Smooth muscle cell (in vitro differentiated cells): ENCODE measurements around the gene SIX5. TPM values are rescaled to one million over a fixed set of nuclear protein-coding genes. Genes with fewer than 3 reads are reported as not detected.

ENCODE experiments used
- DNase-seq: peaks from one replicate; lab custom pipeline; 2025; ENCODE audit not compliant: unreplicated experiment; lab: John Stamatoyannopoulos, UW
- H2AFZ ChIP-seq: fragments of 200-600 bp; sonication (generic); 2 replicates; pipeline ENCODE4 v1.6.0; 2016; ENCODE audit warnings: antibody characterized with exemption, low read depth, mild to moderate bottlenecking
- H3F3A ChIP-seq: fragments of 200-600 bp; sonication (generic); 2 replicates; pipeline ENCODE4 v1.6.0; 2017; ENCODE audit warnings: antibody characterized with exemption, low read depth
- H3K27ac ChIP-seq: fragments of 200-600 bp; sonication (generic); 2 replicates; pipeline ENCODE4 v1.5.1; 2016; ENCODE audit warnings: low read depth, mild to moderate bottlenecking
- H3K27me3 ChIP-seq: fragments of 200-600 bp; sonication (generic); 2 replicates; pipeline ENCODE4 v1.6.1; 2016; ENCODE audit warnings: low read depth, mild to moderate bottlenecking
- H3K36me3 ChIP-seq: fragments of 200-600 bp; sonication (generic); 2 replicates; pipeline ENCODE4 v1.5.1; 2016; ENCODE audit warnings: low read depth
- H3K4me1 ChIP-seq: fragments of 200-600 bp; sonication (generic); 2 replicates; pipeline ENCODE4 v1.5.1; 2016; ENCODE audit warnings: low read depth
- H3K4me2 ChIP-seq: fragments of 200-600 bp; sonication (generic); 2 replicates; pipeline ENCODE4 v1.6.0; 2016; ENCODE audit warnings: mild to moderate bottlenecking
- H3K4me3 ChIP-seq: fragments of 200-600 bp; sonication (generic); 2 replicates; pipeline ENCODE4 v1.5.1; 2016; ENCODE audit warnings: mild to moderate bottlenecking
- H3K79me2 ChIP-seq: fragments of 200-600 bp; sonication (generic); 2 replicates; pipeline ENCODE4 v1.6.0; 2016; ENCODE audit warnings: low read depth, mild to moderate bottlenecking
- H3K9ac ChIP-seq: fragments of 200-600 bp; sonication (generic); 2 replicates; pipeline ENCODE4 v1.6.0; 2016; ENCODE audit warnings: low read depth
- H3K9me3 ChIP-seq: fragments of 200-600 bp; sonication (generic); replicated peaks from 2 replicates; pipeline ENCODE4 v1.5.1; 2016; ENCODE audit warnings: low read depth
- H4K20me1 ChIP-seq: fragments of 200-600 bp; sonication (generic); 2 replicates; pipeline ENCODE4 v1.6.0; 2016; ENCODE audit warnings: low read depth
- WGBS: methylation state at CpG from one replicate; pipeline ENCODE4 v1.1.7; 2016; ENCODE audit warnings: low lambda C conversion rate; 5-methylcytosine and 5-hydroxymethylcytosine counted together
- polyA plus RNA-seq: library from polyadenylated mRNA; unstranded; fragments of >200 nt; fragmentation: Nextera tagmentation; extraction: Ambion mirVana; gene quantifications from 2 replicates; pipeline ENCODE4 v1.2.1, GENCODE V29; 2016
- total RNA-seq: library from RNA; depleted of rRNA; stranded (reverse); fragments of >200 nt; gene quantifications from 2 replicates; pipeline ENCODE4 v1.2.3, GENCODE V29; 2014
- TF ChIP-seq, protein P1 (sequence below): fragments of 200-600 bp; sonication (generic); IDR thresholded peaks from 2 replicates; pipeline ENCODE4 v1.5.1; 2017; ENCODE audit warnings: borderline replicate concordance, mild to moderate bottlenecking, antibody characterized with exemption; ENCODE audit not compliant: insufficient read depth, poor library complexity, severe bottlenecking

Gene SIX5
- total and polyA plus RNA-seq, 2 experiments from 2014 or later: 10.2 to 16.0 TPM

DNA sequence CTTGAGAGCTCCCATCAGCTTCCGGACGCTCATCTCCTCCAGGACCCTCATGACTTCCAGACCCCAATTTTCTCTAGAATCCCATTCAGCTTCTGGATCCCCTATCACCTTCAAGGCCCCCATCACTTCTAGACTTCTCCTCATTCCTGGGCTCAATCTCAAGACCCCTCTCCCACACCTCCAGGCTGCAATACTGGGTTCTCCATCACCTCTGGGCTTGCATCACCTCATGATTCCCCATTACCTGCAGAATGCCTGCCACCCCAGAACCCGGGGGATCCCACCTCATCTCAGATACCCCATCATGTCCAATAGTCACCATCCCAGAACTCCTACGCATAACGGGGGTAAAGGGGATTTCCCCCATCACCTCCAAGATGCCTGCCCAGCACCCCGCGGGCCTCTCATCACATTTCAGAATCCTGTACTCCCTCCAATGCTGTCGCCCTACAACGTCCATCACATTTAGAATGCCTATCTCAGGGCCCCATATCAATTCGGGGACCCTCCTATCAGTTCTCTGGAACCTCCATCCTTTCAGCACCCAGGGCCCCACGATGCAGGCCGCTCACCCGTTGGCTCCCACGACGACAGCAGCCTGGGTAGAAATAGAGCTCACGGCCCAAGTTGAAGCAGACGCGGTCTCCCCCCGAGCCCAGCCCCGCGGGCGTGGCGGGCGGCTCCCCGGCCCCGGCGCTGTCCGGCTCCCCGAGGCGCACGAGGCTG is 22.9 kb upstream of the SIX5 start:
- no peak overlapping the region for H2AFZ ChIP-seq
- H3K9me3 ChIP-seq: no peaks in the 10 kb centered on the region
- peak overlapping the region; percentile 75 for H3K9ac ChIP-seq
- TF ChIP-seq, protein P1, sequence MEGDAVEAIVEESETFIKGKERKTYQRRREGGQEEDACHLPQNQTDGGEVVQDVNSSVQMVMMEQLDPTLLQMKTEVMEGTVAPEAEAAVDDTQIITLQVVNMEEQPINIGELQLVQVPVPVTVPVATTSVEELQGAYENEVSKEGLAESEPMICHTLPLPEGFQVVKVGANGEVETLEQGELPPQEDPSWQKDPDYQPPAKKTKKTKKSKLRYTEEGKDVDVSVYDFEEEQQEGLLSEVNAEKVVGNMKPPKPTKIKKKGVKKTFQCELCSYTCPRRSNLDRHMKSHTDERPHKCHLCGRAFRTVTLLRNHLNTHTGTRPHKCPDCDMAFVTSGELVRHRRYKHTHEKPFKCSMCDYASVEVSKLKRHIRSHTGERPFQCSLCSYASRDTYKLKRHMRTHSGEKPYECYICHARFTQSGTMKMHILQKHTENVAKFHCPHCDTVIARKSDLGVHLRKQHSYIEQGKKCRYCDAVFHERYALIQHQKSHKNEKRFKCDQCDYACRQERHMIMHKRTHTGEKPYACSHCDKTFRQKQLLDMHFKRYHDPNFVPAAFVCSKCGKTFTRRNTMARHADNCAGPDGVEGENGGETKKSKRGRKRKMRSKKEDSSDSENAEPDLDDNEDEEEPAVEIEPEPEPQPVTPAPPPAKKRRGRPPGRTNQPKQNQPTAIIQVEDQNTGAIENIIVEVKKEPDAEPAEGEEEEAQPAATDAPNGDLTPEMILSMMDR: no peak
- peaks cover 5% of the 10 kb centered on the region for H3K4me1 ChIP-seq
- whole genome bisulfite sequencing: 14% methylated on average over 20 of the region's 31 CpGs
- peak overlapping the region; percentile 100 for H3K4me2 ChIP-seq
- peak overlapping the region; percentile 78 for H3K4me3 ChIP-seq
- peaks cover 52% of the 10 kb centered on the region for H3K79me2 ChIP-seq
- H3K36me3 ChIP-seq: no peaks in the 10 kb centered on the region
- DNase-seq: no peak
- no peak overlapping the region for H3K27ac ChIP-seq
- H3F3A ChIP-seq: no peaks in the 10 kb centered on the region
- H4K20me1 ChIP-seq: peaks cover 30% of the 10 kb centered on the region
- H3K27me3 ChIP-seq: no peaks in the 10 kb centered on the region

DNA sequence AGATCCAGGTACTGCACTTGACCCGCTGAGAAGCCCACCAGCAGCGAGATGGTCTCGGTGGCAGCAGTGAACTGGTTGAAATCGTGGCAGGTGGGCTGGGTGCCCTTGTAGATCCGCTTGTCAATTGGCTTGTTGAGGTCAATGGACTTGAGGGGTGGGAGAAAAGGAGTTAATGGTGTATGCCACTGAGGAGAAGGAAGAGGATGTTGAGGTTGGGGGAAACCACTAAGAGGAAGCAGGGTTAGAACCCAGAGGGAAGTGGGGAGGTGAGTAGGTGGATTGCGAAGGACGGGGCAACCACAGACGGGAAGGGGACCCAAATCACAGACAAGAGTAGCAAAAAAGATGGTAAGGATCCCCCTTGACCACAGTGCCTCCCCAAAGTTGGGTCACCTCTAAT is 21.9 kb upstream of the SIX5 start:
- Histone ChIP-seq H3K4me1 (peaks cover 5% of the 10 kb centered on the region), H3K4me3 (no peak overlapping the region), H3K4me2 (peak overlapping the region; percentile 100), H2AFZ (no peak overlapping the region), H3F3A (no peaks in the 10 kb centered on the region), H3K27ac (no peak overlapping the region), H3K9ac (no peak overlapping the region), H4K20me1 (peaks cover 33% of the 10 kb centered on the region), H3K79me2 (peaks cover 54% of the 10 kb centered on the region), H3K27me3 (no peaks in the 10 kb centered on the region), H3K9me3 (no peaks in the 10 kb centered on the region), H3K36me3 (no peaks in the 10 kb centered on the region)
- 94% methylated on average over 8 of the region's 8 CpGs for WGBS
- TF ChIP-seq, protein P1: no peak
- no peak for DNase-seq

GRCh38 chr19:45789035-45789786 is 20.2 kb upstream of the SIX5 start:
- WGBS: 98% methylated on average over 15 of the region's 15 CpGs
- Histone ChIP-seq H2AFZ (no peak overlapping the region), H3K4me2 (no peak overlapping the region), H3K27me3 (no peaks in the 10 kb centered on the region), H3K9ac (no peak overlapping the region), H3K36me3 (no peaks in the 10 kb centered on the region), H3K79me2 (peaks cover 64% of the 10 kb centered on the region), H3K4me3 (no peak overlapping the region), H3F3A (peaks cover 7% of the 10 kb centered on the region), H3K9me3 (no peaks in the 10 kb centered on the region), H3K27ac (no peak overlapping the region), H4K20me1 (peaks cover 39% of the 10 kb centered on the region), H3K4me1 (peaks cover 5% of the 10 kb centered on the region)
- no peak for DNase-seq
- TF ChIP-seq, protein P1: no peak
